H1 (cell line): Measurements from ENCODE around the gene CDON.

Source experiments
- BACH1 ChIP-seq: IDR thresholded peaks from 2 replicates; pipeline ENCODE4 v1.6.1; 2012; ENCODE audit warnings: low read length, improper control_type of control experiment
- CHD1 ChIP-seq: IDR thresholded peaks from 2 replicates; pipeline ENCODE4 v1.6.1; 2012; ENCODE audit warnings: low read depth, low read length, improper control_type of control experiment
- CTCF ChIP-seq, 3 experiments: IDR thresholded peaks; 1 replicate in 2 of 3; 2 replicates in 1 of 3; pipeline versions ENCODE4 v1.5.1 to v1.6.1; 2011; ENCODE audit warnings: low read length in 3 of 3, mild to moderate bottlenecking in 3 of 3, inconsistent platforms in 2 of 3, low read depth in 1 of 3, moderate library complexity in 1 of 3; ENCODE audit not compliant: insufficient read depth in 1 of 3; ENCODE audit errors: control extremely low read depth in 1 of 3
- POLR2AphosphoS5 ChIP-seq: IDR thresholded peaks from 2 replicates; pipeline ENCODE4 v1.6.1; 2011; ENCODE audit warnings: low read depth, low read length
- RFX5 ChIP-seq: IDR thresholded peaks from 2 replicates; pipeline ENCODE4 v1.6.1; 2011; ENCODE audit warnings: low read depth, low read length, improper control_type of control experiment, borderline replicate concordance
- RNF2 ChIP-seq: fragments of 200-900, 300-1000 bp; sonication (generic); IDR thresholded peaks from 2 replicates; pipeline ENCODE4 v1.7.1; 2016; ENCODE audit warnings: borderline replicate concordance, low read depth, mild to moderate bottlenecking, antibody characterized with exemption, low read length; ENCODE audit not compliant: poor library complexity, severe bottlenecking; ENCODE audit errors: missing control alignments
- SUZ12 ChIP-seq: fragments of 200-600 bp; sonication (generic); IDR thresholded peaks from 2 replicates; pipeline ENCODE4 v1.6.1; 2012; ENCODE audit warnings: mild to moderate bottlenecking, inconsistent platforms, low read length, moderate library complexity, mixed read lengths
- TAF7 ChIP-seq: optimal IDR thresholded peaks from 2 replicates; pipeline ENCODE3; 2011; ENCODE audit warnings: low read depth, mild to moderate bottlenecking, inconsistent platforms, low read length, moderate library complexity, borderline replicate concordance
- YY1 ChIP-seq: IDR thresholded peaks from 2 replicates; pipeline ENCODE4 v1.6.1; 2011; ENCODE audit warnings: low read depth, mild to moderate bottlenecking, low read length
- TF ChIP-seq, protein P1 (sequence below): IDR thresholded peaks from 2 replicates; pipeline ENCODE4 v1.6.1; 2011; ENCODE audit warnings: low read depth, mild to moderate bottlenecking, low read length; ENCODE audit not compliant: insufficient read depth

DNA sequence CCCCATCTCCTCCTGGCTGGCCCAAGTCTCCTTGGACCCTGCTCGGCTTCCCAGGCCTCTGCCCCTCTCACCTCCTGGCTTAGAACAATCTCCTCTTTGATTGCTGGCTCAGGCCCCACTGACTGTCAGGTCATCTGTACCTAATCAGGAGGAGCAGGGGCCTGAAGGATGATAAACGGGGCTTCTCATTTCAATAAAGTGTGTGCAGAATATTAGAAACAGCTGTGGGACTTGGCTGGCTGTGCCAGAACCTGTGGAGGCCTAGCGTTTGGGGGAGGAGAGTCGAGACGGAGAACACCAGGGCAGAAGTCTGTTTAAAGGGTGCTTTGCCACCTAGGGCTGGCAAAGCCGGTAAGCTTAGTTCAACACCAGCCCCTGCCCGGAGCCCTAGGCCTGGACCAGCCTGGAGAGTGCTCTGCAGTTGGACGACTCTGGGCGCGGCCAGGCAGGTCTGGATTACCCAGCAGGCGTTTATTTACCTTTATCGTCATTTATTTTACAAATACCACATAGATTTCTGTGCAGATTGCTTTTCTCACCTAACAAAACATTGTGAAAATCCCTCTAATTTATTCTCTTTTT is 127.0 kb downstream of the CDON start:
- TF ChIP-seq POLR2AphosphoS5 (no peak), YY1 (no peak), BACH1 (no peak), CTCF (IDR thresholded peaks at IDR 0.05; ENCODE audit: control extremely low read depth in 1 of 3, insufficient read depth in 1 of 3, low read depth in 1 of 3, low read length in 3 of 3) (no peak), CHD1 (no peak), SUZ12 (no peak), TAF7 (no peak), RNF2 (no peak), RFX5 (no peak)
- TF ChIP-seq, protein P1, sequence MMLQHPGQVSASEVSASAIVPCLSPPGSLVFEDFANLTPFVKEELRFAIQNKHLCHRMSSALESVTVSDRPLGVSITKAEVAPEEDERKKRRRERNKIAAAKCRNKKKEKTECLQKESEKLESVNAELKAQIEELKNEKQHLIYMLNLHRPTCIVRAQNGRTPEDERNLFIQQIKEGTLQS: no peak
